Hepatocyte (in vitro differentiated cells): Measurements from ENCODE around the gene IRX1. TPM values are rescaled to one million over a fixed set of nuclear protein-coding genes. Genes with fewer than 3 reads are reported as not detected.

Experiments
- DNase-seq: peaks from one replicate; pipeline ENCODE4 v3.0.0-alpha.2; 2016; ENCODE audit warnings: low spot score
- H2AFZ ChIP-seq: fragments of 200-600 bp; sonication (generic); 2 replicates; pipeline ENCODE4 v1.6.0; 2016; ENCODE audit warnings: antibody characterized with exemption, mild to moderate bottlenecking
- H3K27ac ChIP-seq: fragments of 200-600 bp; sonication (generic); 2 replicates; pipeline ENCODE4 v1.5.1; 2016; ENCODE audit warnings: mild to moderate bottlenecking
- H3K27me3 ChIP-seq: fragments of 200-600 bp; sonication (generic); 2 replicates; pipeline ENCODE4 v1.6.1; 2016
- H3K36me3 ChIP-seq: fragments of 200-600 bp; sonication (generic); replicated peaks from 2 replicates; pipeline ENCODE4 v1.5.1; 2016; ENCODE audit warnings: low read depth; ENCODE audit not compliant: insufficient read depth
- H3K4me1 ChIP-seq: fragments of 200-600 bp; sonication (generic); 2 replicates; pipeline ENCODE4 v1.5.1; 2016; ENCODE audit warnings: mild to moderate bottlenecking, moderate library complexity; ENCODE audit not compliant: insufficient read depth
- H3K4me2 ChIP-seq: fragments of 200-600 bp; sonication (generic); 2 replicates; pipeline ENCODE4 v1.6.0; 2016
- H3K4me3 ChIP-seq: fragments of 200-600 bp; sonication (generic); 2 replicates; pipeline ENCODE4 v1.5.1; 2016; ENCODE audit warnings: mild to moderate bottlenecking
- H3K79me2 ChIP-seq: fragments of 200-600 bp; sonication (generic); 2 replicates; pipeline ENCODE4 v1.6.0; 2017; ENCODE audit warnings: mild to moderate bottlenecking
- H3K9me2 ChIP-seq: fragments of 200-600 bp; sonication (generic); replicated peaks from 2 replicates; pipeline ENCODE4 v1.6.0; 2017; ENCODE audit warnings: mild to moderate bottlenecking; ENCODE audit not compliant: insufficient read depth
- H3K9me3 ChIP-seq: fragments of 200-600 bp; sonication (generic); 2 replicates; pipeline ENCODE4 v1.5.1; 2016; ENCODE audit warnings: low read depth, mild to moderate bottlenecking
- H4K20me1 ChIP-seq: fragments of 200-600 bp; sonication (generic); 2 replicates; pipeline ENCODE4 v1.6.0; 2016; ENCODE audit warnings: mild to moderate bottlenecking; ENCODE audit not compliant: insufficient read depth, poor library complexity, severe bottlenecking
- EZH2 ChIP-seq: fragments of 200-600 bp; sonication (generic); IDR thresholded peaks from 2 replicates; pipeline ENCODE4 v1.6.1; 2016; ENCODE audit warnings: antibody characterized with exemption, mild to moderate bottlenecking, borderline replicate concordance
- EZH2phosphoT487 ChIP-seq: fragments of 200-600 bp; sonication (generic); IDR thresholded peaks from one replicate; pipeline ENCODE4 v1.6.1; 2018; ENCODE audit warnings: antibody characterized with exemption, mild to moderate bottlenecking, low read depth, moderate library complexity; ENCODE audit not compliant: unreplicated experiment, severe bottlenecking
- WGBS: methylation state at CpG from one replicate; pipeline ENCODE4 v1.1.6; 2016; ENCODE audit warnings: low lambda C conversion rate; ENCODE audit errors: missing lambda C conversion rate; 5-methylcytosine and 5-hydroxymethylcytosine counted together
- polyA plus RNA-seq: library from polyadenylated mRNA; unstranded; fragments of >200 nt; fragmentation: Nextera tagmentation; extraction: Ambion mirVana; gene quantifications from 2 replicates; pipeline ENCODE4 v1.2.1, GENCODE V29; 2016
- total RNA-seq: library from RNA; depleted of rRNA; stranded (reverse); fragments of >200 nt; gene quantifications from 2 replicates; pipeline ENCODE4 v1.2.3, GENCODE V29; 2014
- TF ChIP-seq, protein P1 (sequence below): fragments of 200-600 bp; sonication (generic); IDR thresholded peaks from 2 replicates; pipeline ENCODE4 v1.5.1; 2016; ENCODE audit warnings: antibody characterized with exemption, mild to moderate bottlenecking; ENCODE audit not compliant: poor library complexity

IRX1 gene
- total and polyA plus RNA-seq, 2 experiments from 2014 or later: 3.8 to 10.2 TPM

- Histone ChIP-seq H3K9me2 (no peaks in the 10 kb centered on the region), H3K9me3 (no peaks in the 10 kb centered on the region), H3K27me3 (peaks cover under 1% of the 10 kb centered on the region), H4K20me1 (no peaks in the 10 kb centered on the region), H3K79me2 (no peaks in the 10 kb centered on the region), H3K4me2 (no peak overlapping the region), H2AFZ (no peak overlapping the region), H3K36me3 (no peaks in the 10 kb centered on the region), H3K4me1 (no peaks in the 10 kb centered on the region), H3K27ac (no peak overlapping the region), H3K4me3 (no peak overlapping the region)
- DNase-seq: no peak
- WGBS: 71% methylated on average over 9 of the region's 9 CpGs
- TF ChIP-seq EZH2phosphoT487 (no peak), EZH2 (no peak)
- TF ChIP-seq, protein P1, sequence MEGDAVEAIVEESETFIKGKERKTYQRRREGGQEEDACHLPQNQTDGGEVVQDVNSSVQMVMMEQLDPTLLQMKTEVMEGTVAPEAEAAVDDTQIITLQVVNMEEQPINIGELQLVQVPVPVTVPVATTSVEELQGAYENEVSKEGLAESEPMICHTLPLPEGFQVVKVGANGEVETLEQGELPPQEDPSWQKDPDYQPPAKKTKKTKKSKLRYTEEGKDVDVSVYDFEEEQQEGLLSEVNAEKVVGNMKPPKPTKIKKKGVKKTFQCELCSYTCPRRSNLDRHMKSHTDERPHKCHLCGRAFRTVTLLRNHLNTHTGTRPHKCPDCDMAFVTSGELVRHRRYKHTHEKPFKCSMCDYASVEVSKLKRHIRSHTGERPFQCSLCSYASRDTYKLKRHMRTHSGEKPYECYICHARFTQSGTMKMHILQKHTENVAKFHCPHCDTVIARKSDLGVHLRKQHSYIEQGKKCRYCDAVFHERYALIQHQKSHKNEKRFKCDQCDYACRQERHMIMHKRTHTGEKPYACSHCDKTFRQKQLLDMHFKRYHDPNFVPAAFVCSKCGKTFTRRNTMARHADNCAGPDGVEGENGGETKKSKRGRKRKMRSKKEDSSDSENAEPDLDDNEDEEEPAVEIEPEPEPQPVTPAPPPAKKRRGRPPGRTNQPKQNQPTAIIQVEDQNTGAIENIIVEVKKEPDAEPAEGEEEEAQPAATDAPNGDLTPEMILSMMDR: no peak
Measured at GRCh38 chr5:3564827-3565518, 30.7 kb upstream of the IRX1 start.

DNA sequence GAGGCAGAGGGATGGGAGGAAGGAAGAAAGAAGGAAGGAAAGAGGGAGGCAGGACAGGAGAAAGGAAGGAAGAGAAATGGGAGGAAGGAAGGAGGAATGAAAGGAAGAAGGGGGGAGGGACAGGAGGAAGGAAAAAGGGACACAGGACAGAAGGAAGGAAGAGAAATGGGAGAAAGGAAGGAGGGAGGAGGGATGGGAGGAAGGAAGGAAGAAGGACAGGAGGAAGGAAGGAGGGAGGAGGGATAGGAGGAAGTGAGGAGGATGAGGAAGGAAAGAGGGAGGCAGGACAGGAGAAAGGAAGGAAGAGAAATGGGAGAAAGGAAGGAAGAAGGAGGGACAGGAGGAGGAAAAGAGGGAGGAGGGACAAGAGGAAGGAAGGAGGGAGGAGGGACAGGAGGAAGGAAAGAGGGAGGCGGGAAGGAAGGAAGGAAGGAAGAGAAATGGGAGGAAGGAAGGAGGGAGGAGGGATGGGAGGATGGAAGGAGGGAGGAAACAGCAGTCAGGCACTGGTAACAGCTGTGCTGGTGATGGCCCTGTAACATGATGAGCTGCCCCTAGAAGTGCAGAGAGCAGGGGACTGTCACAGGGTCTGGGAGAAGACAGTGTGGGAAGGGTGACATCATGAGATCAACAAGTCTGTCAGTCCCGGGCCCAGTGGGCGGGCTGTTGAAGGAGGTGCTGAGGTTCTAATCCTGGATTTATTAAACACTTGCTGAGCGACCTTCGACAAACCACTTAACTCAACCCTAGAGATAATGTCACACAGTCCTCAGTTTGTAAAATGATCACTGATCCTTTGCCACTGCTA lies 10.7 kb upstream of the IRX1 start:
- Histone ChIP-seq H2AFZ (no peak overlapping the region), H3K27me3 (peaks cover 83% of the 10 kb centered on the region)

GRCh38 chr5:3590161-3590966 lies 5.3 kb upstream of the IRX1 start:
- Histone ChIP-seq H3K4me3 (no peak overlapping the region), H3K27ac (no peak overlapping the region), H3K9me3 (no peaks in the 10 kb centered on the region), H3K79me2 (no peaks in the 10 kb centered on the region), H3K9me2 (no peaks in the 10 kb centered on the region), H3K4me1 (peaks cover 14% of the 10 kb centered on the region), H2AFZ (no peak overlapping the region), H3K27me3 (peaks cover 98% of the 10 kb centered on the region), H3K36me3 (no peaks in the 10 kb centered on the region), H3K4me2 (peak overlapping the region; percentile 67), H4K20me1 (no peaks in the 10 kb centered on the region)
- TF ChIP-seq, protein P1: no peak
- peak; percentile 41 for TF ChIP-seq EZH2phosphoT487
- peak; percentile 96 for TF ChIP-seq EZH2
- WGBS: 5% methylated on average over 50 of the region's 51 CpGs
- no peak for DNase-seq

More for the DNA sequence above, 10.7 kb upstream of the IRX1 start:
- DNase-seq: no peak
- H3K4me2 ChIP-seq: no peak overlapping the region
- WGBS: 69% methylated on average over 4 of the region's 5 CpGs
- no peaks in the 10 kb centered on the region for H3K4me1 ChIP-seq
- no peaks in the 10 kb centered on the region for H4K20me1 ChIP-seq
- no peaks in the 10 kb centered on the region for H3K9me2 ChIP-seq
- no peaks in the 10 kb centered on the region for H3K9me3 ChIP-seq
- H3K36me3 ChIP-seq: no peaks in the 10 kb centered on the region
- H3K79me2 ChIP-seq: no peaks in the 10 kb centered on the region
- TF ChIP-seq, protein P1: no peak
- TF ChIP-seq EZH2phosphoT487 (no peak), EZH2 (no peak)
- H3K27ac ChIP-seq: no peak overlapping the region
- H3K4me3 ChIP-seq: no peak overlapping the region
